Measurements from ENCODE around the gene OASL.

The OASL gene

GRCh38 chr12:121013715-121014114 lies 25.3 kb downstream of the OASL start:
- DNase-seq: no peak

GRCh38 chr12:121011820-121012219 lies 27.2 kb downstream of the OASL start:
- DNase-seq: no peak

- DNase-seq: no peak
These were observed 28.2 kb downstream of the OASL start for GRCh38 chr12:121010860-121011259.

GRCh38 chr12:121009741-121010140 lies 29.3 kb downstream of the OASL start:
- no peak for DNase-seq

GRCh38 chr12:121008347-121009098 lies 30.5 kb downstream of the OASL start:
- no peak for DNase-seq

- DNase-seq: peak in 1 of 4 experiments; percentile 7
These were observed 33.7 kb downstream of the OASL start for GRCh38 chr12:121005346-121005815.

GRCh38 chr12:121004253-121004815 lies 34.7 kb downstream of the OASL start:
- DNase-seq: no peak

GRCh38 chr12:121003650-121004049 lies 35.4 kb downstream of the OASL start:
- no peak for DNase-seq

GRCh38 chr12:121001841-121002483 lies 37.1 kb downstream of the OASL start:
- DNase-seq: no peak

GRCh38 chr12:121001060-121001459 lies 38.0 kb downstream of the OASL start:
- no peak for DNase-seq

GRCh38 chr12:121000530-121000929 lies 38.5 kb downstream of the OASL start:
- no peak for DNase-seq

- no peak for DNase-seq
These were observed 39.6 kb downstream of the OASL start for GRCh38 chr12:120999191-121000120.

- no peak for DNase-seq
These were observed 40.6 kb downstream of the OASL start for GRCh38 chr12:120998435-120998834.

GRCh38 chr12:120997448-120997847 lies 41.6 kb downstream of the OASL start:
- no peak for DNase-seq

GRCh38 chr12:120996133-120996746 lies 42.8 kb downstream of the OASL start:
- DNase-seq: no peak

GRCh38 chr12:120994589-120995337 lies 44.3 kb downstream of the OASL start:
- no peak for DNase-seq

- DNase-seq: no peak
These were observed 45.0 kb downstream of the OASL start for GRCh38 chr12:120994059-120994458.

- no peak for DNase-seq
These were observed 45.5 kb downstream of the OASL start for GRCh38 chr12:120993496-120993895.

- DNase-seq: no peak
These were observed 46.1 kb downstream of the OASL start for GRCh38 chr12:120992989-120993388.

GRCh38 chr12:120991965-120992364 lies 47.1 kb downstream of the OASL start:
- DNase-seq: no peak

GRCh38 chr12:120990487-120991055 lies 48.5 kb downstream of the OASL start:
- no peak for DNase-seq

Data from activated CD4-positive, CD25-positive, alpha-beta regulatory T cell (primary cell).